ENCODE results near the gene PLSCR3. TPM values are rescaled to one million over a fixed set of nuclear protein-coding genes. Genes with fewer than 3 reads are reported as not detected.

Gene PLSCR3
- 1 to 10 TPM; 5.5 to 8.9 (median 6.4) TPM for total RNA-seq
- long read RNA-seq, partial matches to known transcripts, result 0 of 2 reads
- long read RNA-seq, other reads (novel, unspliced or antisense), result 2 of 2 reads

GRCh38 chr17:7394452-7395191 is at the start of gene PLSCR3:
Gene PLSCR3 (minus strand): TSS chr17:7394525. CDS start chr17:7394110, 415 bp downstream.
- H3K27ac ChIP-seq, result peak within 1 kb of the TSS; percentile 84 to 95 (median 92)
- TF ChIP-seq CTCF (IDR thresholded peaks at IDR 0.05), result peak; percentile 17 to 36 (median 30)
- TF ChIP-seq POLR2A (IDR thresholded peaks at IDR 0.05), result peak; percentile 90
- H3K4me1 ChIP-seq, result peaks cover 0 to 6% (median 0%) of the 10 kb centered on the region in 4 donors
- peaks cover 0 to 2% (median 0%) of the 10 kb centered on the region in 4 donors for H3K36me3 ChIP-seq
- H3K4me3 ChIP-seq, result peak within 1 kb of the TSS; percentile 60 to 84 (median 63)
- WGBS (ENCODE audit: insufficient coverage, low coverage, low lambda C conversion rate, missing lambda C conversion rate), result 1% methylated on average over 17 of the region's 71 CpGs
- ATAC-seq, result peak; percentile 86 to 96 (median 93)
- H3K27me3 ChIP-seq, result no peaks in the 10 kb centered on the region
- peak; percentile 92 to 95 (median 94) for DNase-seq
- intact Hi-C loops (cut with DNase I), result no loop called here
- H3K9me3 ChIP-seq, result no peaks in the 10 kb centered on the region

GRCh38 chr17:7443499-7444485 is 49.5 kb upstream of the PLSCR3 start:
- Histone ChIP-seq H3K4me3 (no peak overlapping the region), H3K27ac (no peak overlapping the region), H3K4me1 (peaks cover 0 to 23% (median 8%) of the 10 kb centered on the region in 4 donors), H3K9me3 (no peaks in the 10 kb centered on the region), H3K27me3 (no peaks in the 10 kb centered on the region), H3K36me3 (no peaks in the 10 kb centered on the region)
- WGBS (ENCODE audit: insufficient coverage, low coverage, low lambda C conversion rate, missing lambda C conversion rate), result 79% methylated on average over 7 of the region's 7 CpGs
- TF ChIP-seq POLR2A (IDR thresholded peaks at IDR 0.05), result no peak
- no peak for TF ChIP-seq CTCF (IDR thresholded peaks at IDR 0.05)
- no peak for ATAC-seq
- DNase-seq, result no peak
- intact Hi-C loops (cut with DNase I), result no loop called here

- no peaks in the 10 kb centered on the region for H3K9me3 ChIP-seq
- no peaks in the 10 kb centered on the region for H3K36me3 ChIP-seq
- H3K27ac ChIP-seq, result no peak overlapping the region
- no peak for ATAC-seq
- TF ChIP-seq CTCF (IDR thresholded peaks at IDR 0.05) (no peak), POLR2A (IDR thresholded peaks at IDR 0.05) (no peak)
- no peaks in the 10 kb centered on the region for H3K27me3 ChIP-seq
- DNase-seq, result no peak
- peaks cover 0 to 28% (median 8%) of the 10 kb centered on the region in 4 donors for H3K4me1 ChIP-seq
- intact Hi-C loops (cut with DNase I), result no loop called here
- no peak overlapping the region for H3K4me3 ChIP-seq
- WGBS (ENCODE audit: insufficient coverage, low coverage, low lambda C conversion rate, missing lambda C conversion rate), result no CpG with 5 or more reads among the region's 2 CpGs
Measured at GRCh38 chr17:7442142-7442541, 47.8 kb upstream of the PLSCR3 start.

- Histone ChIP-seq H3K36me3 (no peaks in the 10 kb centered on the region), H3K9me3 (no peaks in the 10 kb centered on the region), H3K4me1 (peaks cover 0 to 35% (median 10%) of the 10 kb centered on the region in 4 donors), H3K27me3 (no peaks in the 10 kb centered on the region), H3K4me3 (no peak overlapping the region), H3K27ac (no peak overlapping the region)
- ATAC-seq (no peak), DNase-seq (no peak)
- TF ChIP-seq POLR2A (IDR thresholded peaks at IDR 0.05) (no peak), CTCF (IDR thresholded peaks at IDR 0.05) (no peak)
- WGBS (ENCODE audit: insufficient coverage, low coverage, low lambda C conversion rate, missing lambda C conversion rate), result 87% methylated on average over 7 of the region's 7 CpGs
- intact Hi-C loops (cut with DNase I), result no loop called here
Measured at GRCh38 chr17:7441266-7441665, 46.9 kb upstream of the PLSCR3 start.

All from right lobe of liver (tissue), 6 donors.